Measurements from ENCODE around the gene MS4A10. TPM values are rescaled to one million over a fixed set of nuclear protein-coding genes. Genes with fewer than 3 reads are reported as not detected.

The MS4A10 gene
- total RNA-seq, 2 experiments from 2014 or later, result not detected

DNA sequence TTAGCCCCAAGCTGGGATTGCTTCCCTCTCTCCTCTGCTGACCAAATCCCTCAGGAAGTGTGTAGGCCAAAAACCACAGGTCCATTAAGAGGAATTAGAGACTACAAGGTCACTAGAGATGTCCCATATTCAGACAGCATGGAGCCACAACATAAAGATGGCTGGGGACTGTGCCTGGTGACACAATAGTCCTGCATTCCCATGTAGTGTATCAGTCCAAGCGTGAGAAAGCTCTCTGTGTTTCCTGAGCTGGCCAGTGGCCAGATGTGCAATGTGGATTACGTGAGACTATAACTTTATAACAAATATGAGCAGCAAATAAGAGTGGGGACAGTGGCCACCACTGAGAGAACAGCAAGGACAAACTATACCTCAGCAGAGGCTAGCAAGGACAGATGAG is 7.6 kb upstream of the MS4A10 start:
- H3K4me1 Mint-ChIP-seq (ENCODE audit: low read depth), result peaks cover 11% of the 10 kb centered on the region
- H3K36me3 Mint-ChIP-seq (ENCODE audit: low read depth), result no peaks in the 10 kb centered on the region
- H3K4me3 Mint-ChIP-seq, result no peak overlapping the region
- TF ChIP-seq, protein P1, sequence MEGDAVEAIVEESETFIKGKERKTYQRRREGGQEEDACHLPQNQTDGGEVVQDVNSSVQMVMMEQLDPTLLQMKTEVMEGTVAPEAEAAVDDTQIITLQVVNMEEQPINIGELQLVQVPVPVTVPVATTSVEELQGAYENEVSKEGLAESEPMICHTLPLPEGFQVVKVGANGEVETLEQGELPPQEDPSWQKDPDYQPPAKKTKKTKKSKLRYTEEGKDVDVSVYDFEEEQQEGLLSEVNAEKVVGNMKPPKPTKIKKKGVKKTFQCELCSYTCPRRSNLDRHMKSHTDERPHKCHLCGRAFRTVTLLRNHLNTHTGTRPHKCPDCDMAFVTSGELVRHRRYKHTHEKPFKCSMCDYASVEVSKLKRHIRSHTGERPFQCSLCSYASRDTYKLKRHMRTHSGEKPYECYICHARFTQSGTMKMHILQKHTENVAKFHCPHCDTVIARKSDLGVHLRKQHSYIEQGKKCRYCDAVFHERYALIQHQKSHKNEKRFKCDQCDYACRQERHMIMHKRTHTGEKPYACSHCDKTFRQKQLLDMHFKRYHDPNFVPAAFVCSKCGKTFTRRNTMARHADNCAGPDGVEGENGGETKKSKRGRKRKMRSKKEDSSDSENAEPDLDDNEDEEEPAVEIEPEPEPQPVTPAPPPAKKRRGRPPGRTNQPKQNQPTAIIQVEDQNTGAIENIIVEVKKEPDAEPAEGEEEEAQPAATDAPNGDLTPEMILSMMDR (IDR thresholded peaks at IDR 0.05), result no peak
- no peak overlapping the region for H3K27ac Mint-ChIP-seq
- no peaks in the 10 kb centered on the region for H3K9me3 Mint-ChIP-seq
- intact Hi-C loops (cut with micrococcal nuclease), result loop anchor here (5.0 kb wide), 1 partner anchor 110 kb away; no protein-coding TSS in a partner anchor
- ChIA-PET POLR2A (interaction anchor here (1.0 kb wide), 1 partner anchor 54 kb away, joined by 3 read pairs; no protein-coding TSS in a partner anchor), CTCF (interaction anchor here (1.1 to 11.7 kb wide), 7 partner anchors 7 to 121 kb away, joined by 3 to 116 read pairs (median 4); partner anchors contain the start of gene MS4A15)
- DNase-seq (no peak), ATAC-seq (no peak)
- no peaks in the 10 kb centered on the region for H3K27me3 Mint-ChIP-seq

DNA sequence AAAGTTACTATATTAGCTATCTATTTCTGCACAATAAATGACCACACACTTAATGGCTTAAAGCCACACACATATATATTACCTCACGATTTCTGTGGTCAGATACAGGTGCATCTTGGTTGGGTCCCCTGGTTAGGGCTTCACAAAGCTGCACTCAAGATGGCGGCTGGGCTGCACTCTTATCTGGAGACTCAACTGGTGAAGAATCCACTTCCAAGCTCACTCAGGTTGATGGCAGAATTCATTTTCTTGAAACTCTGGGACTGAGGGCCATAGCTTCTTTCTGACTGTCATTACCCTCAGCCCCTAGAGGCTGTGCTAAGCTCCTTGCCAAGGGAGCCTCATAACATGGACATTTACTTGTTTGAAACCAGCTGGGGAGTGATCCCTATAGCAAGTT is 5.1 kb upstream of the MS4A10 start:
- Mint-ChIP-seq H3K9me3 (no peaks in the 10 kb centered on the region), H3K27ac (no peak overlapping the region), H3K36me3 (ENCODE audit: low read depth) (no peaks in the 10 kb centered on the region), H3K4me3 (no peak overlapping the region), H3K4me1 (ENCODE audit: low read depth) (peaks cover 5% of the 10 kb centered on the region), H3K27me3 (no peaks in the 10 kb centered on the region)
- intact Hi-C loops (cut with micrococcal nuclease), result no loop called here
- ChIA-PET POLR2A (interaction anchor here (1.6 kb wide), 1 partner anchor 10 kb away, joined by 4 read pairs; no protein-coding TSS in a partner anchor), CTCF (interaction anchor here (1.0 to 11.7 kb wide), 4 partner anchors 16 to 119 kb away, joined by 5 to 116 read pairs (median 25); no protein-coding TSS in a partner anchor)
- ATAC-seq, result no peak
- no peak for DNase-seq
- TF ChIP-seq, protein P1 (IDR thresholded peaks at IDR 0.05), result no peak

DNA sequence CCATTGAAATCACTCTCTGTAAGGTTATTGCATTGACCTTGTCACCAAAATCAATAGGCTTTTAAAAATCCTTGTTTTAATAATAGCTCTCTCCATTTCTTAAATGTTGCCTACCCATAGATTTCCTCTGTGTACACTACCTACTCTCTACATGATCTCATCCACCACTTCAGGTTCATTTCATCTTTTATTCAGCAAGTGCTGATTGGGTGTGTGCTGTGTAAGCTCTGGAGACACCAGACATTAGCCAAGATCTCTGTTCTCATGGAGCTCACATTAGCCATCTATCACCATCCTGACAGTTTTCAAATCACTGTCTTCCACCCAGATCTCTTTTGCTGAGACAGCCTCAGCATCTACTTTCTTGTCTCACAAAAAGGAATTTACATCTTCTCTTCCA is 4.4 kb upstream of the MS4A10 start:
- TF ChIP-seq, protein P1 (IDR thresholded peaks at IDR 0.05), result no peak
- no peaks in the 10 kb centered on the region for H3K36me3 Mint-ChIP-seq (ENCODE audit: low read depth)
- no peaks in the 10 kb centered on the region for H3K27me3 Mint-ChIP-seq
- ChIA-PET CTCF (interaction anchor here (0.7 to 11.7 kb wide), 3 partner anchors 16 to 406 kb away, joined by 3 to 116 read pairs (median 5); no protein-coding TSS in a partner anchor), POLR2A (interaction anchor here (1.6 kb wide), 1 partner anchor 11 kb away, joined by 4 read pairs; no protein-coding TSS in a partner anchor)
- ATAC-seq (no peak), DNase-seq (no peak)
- intact Hi-C loops (cut with micrococcal nuclease), result no loop called here
- H3K4me1 Mint-ChIP-seq (ENCODE audit: low read depth), result no peaks in the 10 kb centered on the region
- no peaks in the 10 kb centered on the region for H3K9me3 Mint-ChIP-seq
- H3K27ac Mint-ChIP-seq, result no peak overlapping the region
- no peak overlapping the region for H3K4me3 Mint-ChIP-seq

DNA sequence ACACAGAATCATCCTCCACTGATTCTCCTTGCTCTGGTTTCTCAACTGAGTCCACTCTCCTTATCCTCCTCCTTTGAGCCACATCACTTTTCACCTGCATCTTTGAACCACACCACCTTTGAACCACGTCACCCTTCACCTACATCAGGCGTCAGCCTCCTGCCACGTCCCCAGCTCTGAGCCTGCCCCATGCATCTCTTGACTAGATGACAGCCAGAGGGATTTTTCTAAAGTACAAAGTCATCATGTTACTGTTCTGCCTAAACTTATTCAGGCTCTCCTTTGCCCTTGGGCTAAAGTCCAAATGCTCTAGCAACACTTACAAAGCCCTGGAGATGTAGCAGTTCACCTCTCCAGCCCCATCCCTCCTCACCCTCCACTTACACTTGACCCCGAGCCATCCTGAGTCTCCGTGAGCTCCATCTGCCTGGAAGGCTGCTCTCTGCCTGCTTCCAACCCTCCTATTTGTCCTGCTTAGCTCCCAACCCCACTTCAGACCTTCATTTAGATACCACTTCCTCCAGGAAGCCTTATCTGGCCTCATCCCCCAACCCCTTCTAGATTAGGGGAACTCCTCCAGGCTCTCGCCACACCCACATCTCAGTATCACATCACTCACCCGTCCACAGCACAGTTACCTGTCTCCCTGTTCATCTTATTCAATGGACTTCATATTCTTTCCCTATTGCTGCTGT is 3.7 kb upstream of the MS4A10 start:
- no peaks in the 10 kb centered on the region for H3K27me3 Mint-ChIP-seq
- ChIA-PET POLR2A (no interaction called here), CTCF (interaction anchor here (0.7 to 11.7 kb wide), 4 partner anchors 17 to 406 kb away, joined by 3 to 116 read pairs (median 5); no protein-coding TSS in a partner anchor)
- H3K4me1 Mint-ChIP-seq (ENCODE audit: low read depth), result no peaks in the 10 kb centered on the region
- TF ChIP-seq, protein P1 (IDR thresholded peaks at IDR 0.05), result no peak
- no peaks in the 10 kb centered on the region for H3K9me3 Mint-ChIP-seq
- no peak overlapping the region for H3K4me3 Mint-ChIP-seq
- H3K27ac Mint-ChIP-seq, result no peak overlapping the region
- no peak for ATAC-seq
- intact Hi-C loops (cut with micrococcal nuclease), result no loop called here
- no peak for DNase-seq
- H3K36me3 Mint-ChIP-seq (ENCODE audit: low read depth), result no peaks in the 10 kb centered on the region

DNA sequence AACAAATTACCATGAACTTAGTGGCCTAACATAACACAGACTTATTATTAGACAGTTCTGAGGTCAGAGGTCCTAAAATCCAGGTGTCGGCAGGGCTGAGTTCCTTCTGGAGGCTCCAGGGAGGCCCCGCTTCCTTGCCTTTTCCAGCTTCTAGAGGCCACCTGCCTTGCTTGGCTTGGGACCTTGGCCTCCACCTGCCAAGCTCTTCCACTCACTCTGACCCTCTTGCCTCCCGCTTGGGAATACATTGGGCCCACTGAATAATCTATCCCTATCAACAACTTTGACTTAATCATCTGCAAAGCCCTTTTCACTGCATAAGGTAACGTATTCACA is 3.2 kb upstream of the MS4A10 start:
- no peak overlapping the region for H3K4me3 Mint-ChIP-seq
- ChIA-PET CTCF (interaction anchor here (1.2 to 11.7 kb wide), 2 partner anchors 17 to 49 kb away, joined by 5 to 116 read pairs; no protein-coding TSS in a partner anchor), POLR2A (interaction anchor here (1.1 kb wide), 1 partner anchor 13 kb away, joined by 4 read pairs; no protein-coding TSS in a partner anchor)
- intact Hi-C loops (cut with micrococcal nuclease), result no loop called here
- no peaks in the 10 kb centered on the region for H3K9me3 Mint-ChIP-seq
- DNase-seq (no peak), ATAC-seq (no peak)
- H3K27ac Mint-ChIP-seq, result no peak overlapping the region
- no peaks in the 10 kb centered on the region for H3K36me3 Mint-ChIP-seq (ENCODE audit: low read depth)
- H3K4me1 Mint-ChIP-seq (ENCODE audit: low read depth), result no peaks in the 10 kb centered on the region
- TF ChIP-seq, protein P1 (IDR thresholded peaks at IDR 0.05), result no peak
- H3K27me3 Mint-ChIP-seq, result no peaks in the 10 kb centered on the region

Data from activated CD8-positive, alpha-beta T cell treated with anti-CD3 and anti-CD28 coated beads for 36 hours (primary cell).